ENCODE data around the gene MAST4.

MAST4 gene

DNA sequence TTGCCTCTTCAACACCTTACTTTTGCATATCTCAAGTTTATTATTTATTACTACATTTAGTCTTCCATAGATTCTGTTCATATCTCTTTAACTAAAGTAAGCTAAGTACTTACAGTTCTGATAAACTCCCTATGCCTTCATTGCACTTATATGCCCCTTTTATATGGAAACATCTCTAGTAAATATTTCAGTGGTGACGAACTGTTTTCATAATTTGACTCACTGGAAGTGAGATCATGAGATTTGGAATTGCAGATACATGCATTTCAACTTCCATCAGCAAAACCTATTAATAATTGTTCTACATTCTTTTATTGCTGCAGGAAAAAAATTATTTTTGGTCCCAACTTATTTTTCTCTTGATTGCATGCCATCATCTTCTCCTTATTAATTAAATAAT lies 336.9 kb downstream of the MAST4 start:
- H3K27ac Mint-ChIP-seq = no peak overlapping the region
- H3K36me3 Mint-ChIP-seq = no peaks in the 10 kb centered on the region
- no peak for DNase-seq (ENCODE audit: low spot score in 2 of 2)
- H3K4me3 Mint-ChIP-seq = no peak overlapping the region
- no peaks in the 10 kb centered on the region for H3K9me3 Mint-ChIP-seq
- no peaks in the 10 kb centered on the region for H3K4me1 Mint-ChIP-seq
- ATAC-seq = no peak

GRCh38 chr5:66939094-66939493 lies 342.9 kb downstream of the MAST4 start:
- no peaks in the 10 kb centered on the region for H3K36me3 Mint-ChIP-seq
- H3K4me3 Mint-ChIP-seq = no peak overlapping the region
- ATAC-seq = no peak
- DNase-seq (ENCODE audit: low spot score in 2 of 2) = no peak
- H3K9me3 Mint-ChIP-seq = peaks cover 9% of the 10 kb centered on the region
- no peak overlapping the region for H3K27ac Mint-ChIP-seq
- peaks cover 5% of the 10 kb centered on the region for H3K4me1 Mint-ChIP-seq

DNA sequence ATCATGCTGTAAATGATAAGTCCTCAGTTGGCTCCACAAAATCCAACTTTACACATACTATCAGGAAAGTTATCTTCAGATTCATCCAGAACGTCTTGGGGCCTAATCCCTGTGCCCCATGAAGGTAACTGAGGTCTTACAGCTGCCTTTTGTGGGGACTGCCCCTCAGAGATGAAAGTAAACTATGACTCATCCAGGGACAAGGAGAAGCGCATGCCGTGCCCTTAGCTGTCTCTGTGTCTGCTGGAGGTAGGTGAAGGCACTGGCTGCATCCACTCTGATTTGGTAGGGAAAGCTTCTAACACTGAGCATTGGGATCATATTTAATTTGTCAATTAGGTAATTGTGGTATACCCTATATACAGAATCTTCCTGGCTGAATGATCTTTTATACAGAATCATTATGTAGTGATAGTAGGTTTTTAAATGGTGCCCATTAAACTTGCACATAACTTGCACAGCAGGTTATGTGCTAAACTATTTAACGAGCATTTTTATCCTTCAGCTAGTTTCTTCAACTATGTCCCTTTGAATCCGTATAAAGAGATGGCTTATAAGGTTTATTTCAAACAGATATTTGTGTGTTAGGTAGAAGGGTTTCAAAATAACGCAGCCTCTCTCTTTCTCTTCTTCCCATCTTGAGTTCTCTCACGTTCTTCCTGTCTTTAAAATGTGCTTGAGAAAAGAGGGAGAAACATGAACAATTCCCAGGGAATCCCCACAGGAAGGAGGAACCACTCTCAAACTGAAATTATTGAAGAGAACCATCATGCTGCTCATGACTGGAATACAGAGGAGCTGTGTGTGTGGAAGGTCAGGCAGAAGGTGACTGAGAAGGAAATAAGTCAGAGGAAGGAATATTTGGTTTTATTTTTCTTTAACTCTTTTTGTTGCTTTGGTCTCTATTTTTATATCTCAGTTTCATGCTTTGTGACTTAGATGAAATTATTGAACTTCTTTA lies 349.5 kb downstream of the MAST4 start:
- Mint-ChIP-seq H3K9me3 (no peaks in the 10 kb centered on the region), H3K27ac (no peak overlapping the region), H3K4me1 (peaks cover 10% of the 10 kb centered on the region), H3K4me3 (no peak overlapping the region), H3K36me3 (no peaks in the 10 kb centered on the region)
- DNase-seq (ENCODE audit: low spot score in 2 of 2) = peak in 1 of 2 donors; percentile 5
- ATAC-seq = peak; percentile 95

DNA sequence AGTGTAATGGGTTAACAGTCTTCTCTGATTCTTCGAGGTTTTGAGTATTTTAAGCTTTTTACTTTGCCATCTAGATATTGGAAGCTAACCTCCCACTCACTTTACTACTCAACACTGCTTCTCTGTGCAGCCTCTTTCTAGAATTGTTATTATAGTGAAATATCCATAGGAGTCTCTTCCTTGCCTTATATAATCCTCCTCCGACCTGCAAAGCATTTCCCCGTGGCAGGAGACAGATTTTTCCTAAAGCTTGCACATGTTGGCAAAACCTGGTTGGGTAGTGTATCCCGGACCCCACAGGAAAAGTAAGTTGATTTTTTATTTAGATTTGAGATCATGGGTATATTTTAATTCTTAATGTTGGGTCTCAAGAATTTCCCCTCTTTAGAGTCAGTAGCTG lies 351.3 kb downstream of the MAST4 start:
- Mint-ChIP-seq H3K4me1 (peaks cover 5% of the 10 kb centered on the region), H3K4me3 (no peak overlapping the region), H3K9me3 (no peaks in the 10 kb centered on the region), H3K27ac (no peak overlapping the region), H3K36me3 (no peaks in the 10 kb centered on the region)
- ATAC-seq (no peak), DNase-seq (ENCODE audit: low spot score in 2 of 2) (no peak)

DNA sequence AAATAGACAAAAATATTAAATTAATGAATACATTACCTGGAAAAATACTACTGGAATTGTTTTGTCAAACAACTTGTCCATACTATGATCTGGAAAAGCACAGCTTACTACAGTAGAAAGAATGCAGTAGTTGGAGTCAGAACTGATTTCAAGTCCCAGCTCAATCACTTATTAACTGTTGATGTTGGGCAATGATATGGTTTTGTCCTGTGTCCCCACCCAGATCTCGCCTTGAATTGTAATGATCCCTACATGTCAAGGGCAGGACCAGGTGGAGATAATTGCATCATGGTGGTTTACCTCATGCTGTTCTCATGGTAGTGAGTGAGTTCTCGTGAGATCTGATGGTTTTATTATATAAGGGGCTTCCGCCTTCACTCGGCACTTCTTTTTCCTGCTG lies 352.9 kb downstream of the MAST4 start:
- peaks cover 5% of the 10 kb centered on the region for H3K4me1 Mint-ChIP-seq
- no peaks in the 10 kb centered on the region for H3K9me3 Mint-ChIP-seq
- DNase-seq (ENCODE audit: low spot score in 2 of 2) (no peak), ATAC-seq (no peak)
- H3K36me3 Mint-ChIP-seq = no peaks in the 10 kb centered on the region
- no peak overlapping the region for H3K4me3 Mint-ChIP-seq
- no peak overlapping the region for H3K27ac Mint-ChIP-seq

DNA sequence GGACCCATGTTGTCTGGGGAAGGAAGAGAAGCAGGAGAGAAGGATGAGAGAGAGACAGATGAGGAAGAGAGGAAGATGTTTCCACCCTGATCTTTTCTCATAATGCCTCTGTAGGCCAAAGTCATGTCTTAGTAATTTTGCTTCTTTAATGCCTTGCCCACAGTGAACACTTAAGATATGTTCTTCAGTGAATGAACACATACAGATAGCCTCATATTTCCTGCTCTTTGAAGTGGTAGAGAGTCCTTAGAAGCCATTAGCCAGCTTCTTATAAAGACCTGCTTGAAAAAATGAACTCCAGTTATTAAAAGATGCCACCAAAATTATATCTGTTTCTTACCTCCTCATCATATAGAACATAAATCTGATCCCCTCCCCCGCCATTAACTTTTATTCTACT lies 356.0 kb downstream of the MAST4 start:
- Mint-ChIP-seq H3K4me3 (no peak overlapping the region), H3K36me3 (no peaks in the 10 kb centered on the region), H3K27ac (no peak overlapping the region), H3K9me3 (no peaks in the 10 kb centered on the region), H3K4me1 (no peaks in the 10 kb centered on the region)
- no peak for DNase-seq (ENCODE audit: low spot score in 2 of 2)
- no peak for ATAC-seq

DNA sequence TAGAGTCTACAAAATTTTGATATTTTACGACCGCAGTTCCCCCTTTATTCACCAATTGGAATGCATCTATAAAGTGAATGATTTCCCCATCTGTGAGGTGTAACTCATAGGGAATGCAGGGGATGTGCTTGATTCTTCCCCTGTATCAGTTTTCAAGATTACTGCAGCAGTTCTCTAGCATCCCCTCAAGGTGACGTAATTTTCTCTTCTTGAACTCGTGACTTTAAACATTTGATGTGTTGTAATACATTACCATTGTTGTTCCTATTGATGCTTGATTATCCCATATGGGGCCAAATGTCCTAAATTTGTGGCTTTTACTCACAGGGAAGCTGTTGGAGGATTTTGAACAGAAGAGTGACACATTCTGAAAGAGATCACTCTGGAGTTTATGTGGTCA lies 360.2 kb downstream of the MAST4 start:
- ATAC-seq (no peak), DNase-seq (ENCODE audit: low spot score in 2 of 2) (no peak)
- H3K27ac Mint-ChIP-seq = no peak overlapping the region
- no peaks in the 10 kb centered on the region for H3K36me3 Mint-ChIP-seq
- no peak overlapping the region for H3K4me3 Mint-ChIP-seq
- H3K9me3 Mint-ChIP-seq = no peaks in the 10 kb centered on the region
- no peaks in the 10 kb centered on the region for H3K4me1 Mint-ChIP-seq

DNA sequence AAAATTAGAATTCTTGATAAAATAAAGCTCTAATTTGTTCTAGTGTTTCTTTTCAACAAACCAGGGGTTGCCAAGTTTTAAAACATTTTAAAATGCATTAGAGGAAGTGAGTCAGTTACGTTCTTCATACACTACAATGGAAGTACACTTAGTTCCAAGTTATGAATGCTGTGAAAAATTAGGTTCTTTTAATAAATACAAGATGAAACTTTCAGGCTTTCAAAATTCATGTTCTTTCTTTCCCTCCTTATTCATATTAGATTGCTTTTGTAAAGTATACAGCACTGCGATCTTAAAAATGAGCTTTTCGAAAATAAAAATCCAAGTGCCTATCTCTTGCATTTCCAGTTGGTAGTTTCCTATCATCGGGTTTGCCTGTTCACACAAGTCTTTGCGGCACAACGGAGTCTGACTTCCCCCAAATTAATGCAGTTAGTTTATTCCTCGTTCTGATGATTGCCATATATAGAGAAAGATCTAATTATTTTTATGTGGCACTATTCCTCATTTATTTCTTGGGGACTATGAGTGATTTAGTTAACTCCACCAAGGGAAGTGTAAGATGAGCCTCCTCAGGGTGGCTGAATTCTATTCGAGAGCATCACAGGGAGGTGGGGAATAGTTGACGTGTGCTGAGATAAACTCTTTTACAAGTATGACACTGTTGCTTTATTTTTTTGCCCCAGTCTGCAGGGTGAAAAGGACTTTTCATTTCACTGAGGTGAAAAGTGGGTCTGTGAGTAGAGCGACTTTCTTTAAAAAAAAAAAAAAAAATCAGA lies 362.2 kb downstream of the MAST4 start:
- H3K36me3 Mint-ChIP-seq = no peaks in the 10 kb centered on the region
- no peak for ATAC-seq
- H3K4me1 Mint-ChIP-seq = no peaks in the 10 kb centered on the region
- H3K9me3 Mint-ChIP-seq = no peaks in the 10 kb centered on the region
- no peak overlapping the region for H3K4me3 Mint-ChIP-seq
- DNase-seq (ENCODE audit: low spot score in 2 of 2) = no peak
- H3K27ac Mint-ChIP-seq = no peak overlapping the region

DNA sequence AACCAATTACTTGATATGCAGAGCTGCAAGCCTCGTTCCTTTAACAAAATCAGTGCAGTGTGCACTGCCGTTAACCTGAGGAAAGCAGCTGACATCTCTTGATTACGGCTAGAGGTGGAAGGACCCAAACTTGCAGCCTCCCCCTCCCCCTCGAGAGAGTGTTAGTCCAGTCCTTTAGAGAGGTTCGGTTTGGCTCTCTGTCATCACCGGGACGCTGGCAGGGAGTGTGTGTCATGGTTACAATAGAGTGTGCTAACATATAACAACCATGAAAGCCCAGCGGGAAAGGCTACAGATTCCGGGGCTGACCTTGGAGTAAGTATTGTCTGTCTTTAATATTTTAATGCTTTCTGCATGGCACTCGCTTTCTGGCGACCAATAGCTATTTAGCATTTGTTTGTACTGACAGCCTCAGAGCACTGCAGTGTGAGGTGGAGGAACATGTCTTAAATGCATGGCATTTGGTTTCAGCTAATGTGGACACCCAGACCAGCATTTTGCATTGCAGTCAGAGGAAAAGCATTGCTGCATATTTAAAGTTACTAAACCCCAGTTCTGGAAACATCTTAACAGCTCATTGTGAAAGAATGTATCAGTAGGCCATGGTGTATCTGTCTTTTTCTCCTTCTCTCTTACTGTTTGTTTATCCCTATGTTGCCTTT lies 362.9 kb downstream of the MAST4 start:
- no peak for ATAC-seq
- Mint-ChIP-seq H3K4me1 (no peaks in the 10 kb centered on the region), H3K4me3 (no peak overlapping the region), H3K9me3 (no peaks in the 10 kb centered on the region), H3K36me3 (no peaks in the 10 kb centered on the region), H3K27ac (no peak overlapping the region)
- DNase-seq (ENCODE audit: low spot score in 2 of 2) = no peak

GRCh38 chr5:66959653-66960052 lies 363.5 kb downstream of the MAST4 start:
- Mint-ChIP-seq H3K4me3 (no peak overlapping the region), H3K9me3 (no peaks in the 10 kb centered on the region), H3K36me3 (no peaks in the 10 kb centered on the region), H3K27ac (no peak overlapping the region), H3K4me1 (no peaks in the 10 kb centered on the region)
- ATAC-seq (no peak), DNase-seq (ENCODE audit: low spot score in 2 of 2) (no peak)

DNA sequence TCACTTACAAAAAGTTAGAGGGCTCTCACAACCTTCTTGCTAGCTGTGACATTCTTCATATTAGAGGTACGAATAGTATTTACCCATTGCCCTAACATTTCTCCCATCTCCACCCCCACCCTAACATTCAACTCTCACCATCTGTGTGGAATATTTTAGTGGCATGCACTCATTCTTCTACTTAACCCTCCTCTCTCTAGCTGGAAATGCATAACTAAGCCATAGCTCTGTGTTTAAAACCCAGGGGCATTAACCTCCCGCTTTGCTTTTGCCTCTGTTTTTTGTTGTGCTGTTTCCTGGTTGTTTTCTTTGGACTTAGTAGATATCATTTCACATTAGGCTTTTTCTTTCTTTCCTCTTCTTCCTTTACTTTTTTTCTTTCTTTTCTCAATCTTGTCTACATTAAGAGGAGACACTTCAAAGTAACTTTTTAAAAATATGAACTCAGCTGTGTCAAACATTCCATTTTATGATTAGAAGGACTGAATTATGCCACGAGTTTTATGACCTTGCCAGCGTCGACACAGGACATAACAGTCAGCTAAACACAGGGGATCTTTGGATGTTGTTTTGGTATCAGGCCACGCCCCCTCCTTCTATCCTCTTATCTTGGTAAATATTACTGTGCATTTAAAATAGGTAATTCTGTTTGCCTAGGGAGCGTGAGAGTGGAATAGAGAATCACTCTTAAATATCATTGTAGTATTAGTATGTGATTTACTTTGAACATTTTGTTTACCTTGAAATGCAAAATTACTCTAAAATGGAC lies 364.4 kb downstream of the MAST4 start:
- no peak for ATAC-seq
- DNase-seq (ENCODE audit: low spot score in 2 of 2) = no peak
- no peaks in the 10 kb centered on the region for H3K9me3 Mint-ChIP-seq
- no peak overlapping the region for H3K27ac Mint-ChIP-seq
- H3K4me3 Mint-ChIP-seq = no peak overlapping the region
- no peaks in the 10 kb centered on the region for H3K36me3 Mint-ChIP-seq
- H3K4me1 Mint-ChIP-seq = no peaks in the 10 kb centered on the region

GRCh38 chr5:66963559-66963971 lies 367.4 kb downstream of the MAST4 start:
- no peak overlapping the region for H3K27ac Mint-ChIP-seq
- DNase-seq (ENCODE audit: low spot score in 2 of 2) = no peak
- no peaks in the 10 kb centered on the region for H3K9me3 Mint-ChIP-seq
- no peaks in the 10 kb centered on the region for H3K36me3 Mint-ChIP-seq
- peak; percentile 28 for ATAC-seq
- no peaks in the 10 kb centered on the region for H3K4me1 Mint-ChIP-seq
- H3K4me3 Mint-ChIP-seq = no peak overlapping the region

DNA sequence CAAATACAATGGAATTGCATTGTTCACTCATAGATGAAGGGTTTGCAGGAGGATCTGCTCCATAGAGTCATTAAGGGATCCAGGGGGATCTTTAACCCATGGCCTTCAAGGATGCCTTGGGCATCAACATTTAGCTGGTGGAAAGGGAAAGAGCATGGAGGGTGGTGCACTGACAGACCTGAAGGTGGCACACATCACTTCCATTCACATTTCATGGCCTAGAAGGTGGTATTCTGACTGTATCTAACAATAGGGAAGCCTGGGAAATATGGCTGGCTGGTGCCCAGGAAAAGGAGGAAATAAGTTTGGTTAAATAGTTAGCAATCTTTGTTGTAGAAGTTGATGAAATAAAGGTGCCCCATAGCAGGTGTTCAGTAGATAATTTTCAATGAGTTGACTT lies 370.2 kb downstream of the MAST4 start:
- no peaks in the 10 kb centered on the region for H3K4me1 Mint-ChIP-seq
- no peak for DNase-seq (ENCODE audit: low spot score in 2 of 2)
- H3K27ac Mint-ChIP-seq = no peak overlapping the region
- H3K9me3 Mint-ChIP-seq = no peaks in the 10 kb centered on the region
- ATAC-seq = no peak
- H3K36me3 Mint-ChIP-seq = no peaks in the 10 kb centered on the region
- no peak overlapping the region for H3K4me3 Mint-ChIP-seq

DNA sequence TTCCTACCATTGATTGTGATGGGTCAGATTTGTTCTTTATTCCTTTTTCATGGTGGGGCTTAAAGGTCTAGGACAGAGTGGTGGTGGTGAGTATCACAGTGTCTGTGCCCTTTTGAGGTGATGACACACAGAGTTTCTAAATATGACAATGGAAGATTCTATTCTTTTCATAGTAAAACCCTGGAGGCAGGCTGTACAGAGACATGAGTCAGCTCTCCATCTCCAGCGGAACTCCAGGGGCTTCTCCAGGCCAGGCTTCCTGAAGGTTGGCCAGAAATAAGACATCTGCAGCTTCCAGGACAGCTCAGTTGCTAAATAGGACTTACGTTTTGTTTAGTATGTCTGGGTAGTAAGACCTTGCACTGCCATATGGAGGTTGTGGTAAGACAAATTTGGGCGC lies 370.9 kb downstream of the MAST4 start:
- no peaks in the 10 kb centered on the region for H3K4me1 Mint-ChIP-seq
- H3K27ac Mint-ChIP-seq = no peak overlapping the region
- no peak overlapping the region for H3K4me3 Mint-ChIP-seq
- H3K9me3 Mint-ChIP-seq = no peaks in the 10 kb centered on the region
- peak; percentile 40 for ATAC-seq
- DNase-seq (ENCODE audit: low spot score in 2 of 2) = no peak
- H3K36me3 Mint-ChIP-seq = no peaks in the 10 kb centered on the region

- Mint-ChIP-seq H3K9me3 (no peaks in the 10 kb centered on the region), H3K27ac (no peak overlapping the region), H3K36me3 (no peaks in the 10 kb centered on the region), H3K4me1 (no peaks in the 10 kb centered on the region), H3K4me3 (no peak overlapping the region)
- DNase-seq (ENCODE audit: low spot score in 2 of 2) (no peak), ATAC-seq (no peak)
These were observed 371.7 kb downstream of the MAST4 start for GRCh38 chr5:66967826-66968262.

Measured in stimulated activated effector memory CD8-positive, alpha-beta T cell treated with anti-CD3 and anti-CD28 coated beads, Interleukin-12 subunit alpha, Interleukin-12 subunit beta, amount 100 ng/mL, for 72 hours (primary cell).